CD4-positive, alpha-beta T cell (primary cell): ENCODE data around the gene FMNL3. TPM values are rescaled to one million over a fixed set of nuclear protein-coding genes. Genes with fewer than 3 reads are reported as not detected.

Experiments
- ATAC-seq: fragments of 200-7000 bp; cut with Tn5 transposase; one replicate; pipeline ENCODE4 v1.10.0; 2022; ENCODE audit warnings: mild to moderate bottlenecking; ENCODE audit not compliant: poor library complexity
- CTCF ChIA-PET: fragments of 350-600 bp; sonication (Branson Sonifier 250); formaldehyde crosslinking; loops from one replicate; lab custom pipeline; 2021; ENCODE audit warnings: antibody characterized with exemption, inconsistent platforms; lab: Charles Lee
- POLR2A ChIA-PET: fragments of 350-600 bp; sonication (Branson Sonifier 250); formaldehyde crosslinking; loops from one replicate; lab custom pipeline; 2021; ENCODE audit warnings: antibody characterized with exemption, inconsistent platforms; lab: Charles Lee
- DNase-seq, 14 experiments: peaks; one replicate each; pipeline ENCODE4 v3.0.0-alpha.2; 2013 to 2020; ENCODE audit warnings: mixed read lengths in 2 of 14
- H3K27ac ChIP-seq, 2 donors: one replicate each; pipeline versions ENCODE4 v1.5.1 to v1.7.0; 2013; ENCODE audit warnings: low read length in 2 of 2, low read depth in 1 of 2, mild to moderate bottlenecking in 1 of 2
- H3K27me3 ChIP-seq, 2 experiments: 1 replicate in 1 of 2; 2 replicates in 1 of 2; pipeline versions ENCODE4 v1.6.1 to v1.7.0; 2013; ENCODE audit warnings: low read length in 2 of 2, control low read depth in 1 of 2, mild to moderate bottlenecking in 1 of 2, moderate library complexity in 1 of 2; ENCODE audit not compliant: insufficient read depth in 2 of 2, control insufficient read depth in 1 of 2
- H3K36me3 ChIP-seq: one replicate; pipeline ENCODE4 v1.6.1; 2013; ENCODE audit warnings: low read length, control low read depth; ENCODE audit not compliant: insufficient read depth
- H3K4me1 ChIP-seq: one replicate; pipeline ENCODE4 v1.6.1; 2013; ENCODE audit warnings: low read length, control low read depth; ENCODE audit not compliant: insufficient read depth
- H3K4me3 ChIP-seq: one replicate; pipeline ENCODE4 v1.5.1; 2013; ENCODE audit warnings: mild to moderate bottlenecking, low read length, moderate library complexity
- H3K9me3 ChIP-seq, 2 experiments: 1 replicate in 1 of 2; 2 replicates in 1 of 2; pipeline versions ENCODE4 v1.6.1 to v1.7.0; 2013; ENCODE audit warnings: low read length in 2 of 2, mild to moderate bottlenecking in 2 of 2, control low read depth in 1 of 2, moderate library complexity in 1 of 2; ENCODE audit not compliant: control insufficient read depth in 1 of 2, insufficient read depth in 1 of 2
- H3K27ac Mint-ChIP-seq: one replicate; pipeline ENCODE4 v1.8.0; 2020; ENCODE audit warnings: mixed read lengths
- H3K27me3 Mint-ChIP-seq: one replicate; pipeline ENCODE4 v1.8.0; 2021; ENCODE audit warnings: mixed read lengths
- H3K36me3 Mint-ChIP-seq: one replicate; pipeline ENCODE4 v1.8.0; 2021; ENCODE audit warnings: low read depth, mixed read lengths
- H3K4me1 Mint-ChIP-seq: one replicate; pipeline ENCODE4 v1.8.0; 2021; ENCODE audit warnings: low read depth, mixed read lengths
- H3K4me3 Mint-ChIP-seq: one replicate; pipeline ENCODE4 v1.8.0; 2020; ENCODE audit warnings: mild to moderate bottlenecking, mixed read lengths
- H3K9me3 Mint-ChIP-seq: one replicate; pipeline ENCODE4 v1.8.0; 2020; ENCODE audit warnings: mixed read lengths
- CTCF ChIP-seq: fragments of 200-600 bp; IDR thresholded peaks from one replicate; pipeline ENCODE4 v1.8.0; 2022; ENCODE audit warnings: antibody characterized with exemption, mild to moderate bottlenecking
- intact Hi-C, 2 experiments: fragments of 100-400 bp; cut with DNase I in 1 of 2; cut with micrococcal nuclease in 1 of 2; formaldehyde crosslinking; loops; one replicate each; pipeline versions ENCODE4 v1.15.1 to v1.9.0; 2023 to 2025; cut with DNase I, micrococcal nuclease
- total RNA-seq, 174 experiments: library from RNA in 2 of 174; stranded (reverse) in 2 of 174; gene quantifications; one replicate each; pipeline ENCODE4 v1.2.3 and lab custom pipeline; 2021 to 2026

The FMNL3 gene
- total RNA-seq, 2 experiments from 2014 or later = 33.3 to 34.8 TPM

GRCh38 chr12:49675137-49675536, 32.1 kb downstream of the FMNL3 start:
- Histone ChIP-seq H3K27me3 (no peaks in the 10 kb centered on the region), H3K36me3 (no peaks in the 10 kb centered on the region), H3K4me1 (peaks cover 57% of the 10 kb centered on the region), H3K27ac (peak overlapping the region; percentile 89 to 93), H3K9me3 (no peaks in the 10 kb centered on the region), H3K4me3 (no peak overlapping the region)
- ChIA-PET POLR2A (interaction anchor here (1.2 to 8.1 kb wide), 5 partner anchors 9 to 30 kb away, joined by 4 to 105 read pairs (median 6); partner anchors contain the start of gene FMNL3), CTCF (interaction anchor here (0.9 to 3.2 kb wide), 7 partner anchors 9 to 66 kb away, joined by 3 to 13 read pairs (median 5); partner anchors contain the start of genes FMNL3 and TMBIM6)
- H3K27me3 Mint-ChIP-seq = no peaks in the 10 kb centered on the region
- H3K36me3 Mint-ChIP-seq = no peaks in the 10 kb centered on the region
- H3K4me1 Mint-ChIP-seq = peaks cover 83% of the 10 kb centered on the region
- intact Hi-C loops = no loop called here
- no peaks in the 10 kb centered on the region for H3K9me3 Mint-ChIP-seq
- no peak for TF ChIP-seq CTCF
- DNase-seq (no peak), ATAC-seq (no peak)
- H3K27ac Mint-ChIP-seq = peak overlapping the region; percentile 97
- peak overlapping the region; percentile 6 for H3K4me3 Mint-ChIP-seq

GRCh38 chr12:49674318-49674981, 32.8 kb downstream of the FMNL3 start:
- no peaks in the 10 kb centered on the region for H3K36me3 Mint-ChIP-seq
- Histone ChIP-seq H3K36me3 (no peaks in the 10 kb centered on the region), H3K4me3 (no peak overlapping the region), H3K27ac (peak overlapping the region; percentile 89 to 93), H3K9me3 (no peaks in the 10 kb centered on the region), H3K4me1 (peaks cover 64% of the 10 kb centered on the region), H3K27me3 (no peaks in the 10 kb centered on the region)
- TF ChIP-seq CTCF = no peak
- DNase-seq (peak in 1 of 14 experiments; percentile 23), ATAC-seq (no peak)
- intact Hi-C loops = no loop called here
- no peaks in the 10 kb centered on the region for H3K27me3 Mint-ChIP-seq
- no peaks in the 10 kb centered on the region for H3K9me3 Mint-ChIP-seq
- peaks cover 89% of the 10 kb centered on the region for H3K4me1 Mint-ChIP-seq
- peak overlapping the region; percentile 72 for H3K4me3 Mint-ChIP-seq
- ChIA-PET POLR2A (interaction anchor here (0.8 to 8.1 kb wide), 8 partner anchors 9 to 167 kb away, joined by 3 to 105 read pairs (median 6); partner anchors contain the start of genes FMNL3 and TMBIM6), CTCF (interaction anchor here (0.7 to 3.2 kb wide), 9 partner anchors 9 to 51 kb away, joined by 3 to 13 read pairs (median 5); partner anchors contain the start of genes FMNL3 and PRPF40B)
- H3K27ac Mint-ChIP-seq = peak overlapping the region; percentile 97

GRCh38 chr12:49673446-49674317, 33.5 kb downstream of the FMNL3 start:
- peak overlapping the region; percentile 97 for H3K27ac Mint-ChIP-seq
- Histone ChIP-seq H3K27me3 (no peaks in the 10 kb centered on the region), H3K4me3 (no peak overlapping the region), H3K9me3 (no peaks in the 10 kb centered on the region), H3K36me3 (no peaks in the 10 kb centered on the region), H3K4me1 (peaks cover 71% of the 10 kb centered on the region), H3K27ac (peak overlapping the region; percentile 89 to 93)
- peak in 6 of 14 experiments; percentile 21 to 55 (median 32) for DNase-seq
- no peak for TF ChIP-seq CTCF
- H3K4me1 Mint-ChIP-seq = peaks cover 91% of the 10 kb centered on the region
- H3K4me3 Mint-ChIP-seq = peak overlapping the region; percentile 72
- ATAC-seq = peak; percentile 7
- H3K27me3 Mint-ChIP-seq = no peaks in the 10 kb centered on the region
- H3K36me3 Mint-ChIP-seq = no peaks in the 10 kb centered on the region
- CTCF ChIA-PET = interaction anchor here (0.7 to 3.2 kb wide), 7 partner anchors 10 to 50 kb away, joined by 3 to 13 read pairs (median 5); partner anchors contain the start of genes FMNL3 and PRPF40B
- no peaks in the 10 kb centered on the region for H3K9me3 Mint-ChIP-seq
- POLR2A ChIA-PET = interaction anchor here (0.8 to 8.1 kb wide), 9 partner anchors 10 to 168 kb away, joined by 3 to 105 read pairs (median 4); partner anchors contain the start of genes FMNL3 and TMBIM6
- intact Hi-C loops = no loop called here
